ENCODE data around the gene ARRB1. TPM values are rescaled to one million over a fixed set of nuclear protein-coding genes. Genes with fewer than 3 reads are reported as not detected.

ARRB1 gene
- polyA plus RNA-seq, 1 of the 3 experiments (the other 2 are of a cell fraction), result 7.0 TPM

GRCh38 chr11:75394085-75394840 is 42.8 kb upstream of the ARRB1 start:
- no peaks in the 10 kb centered on the region for H3K4me1 ChIP-seq (ENCODE audit: control insufficient read depth in 1 of 2, insufficient read depth in 2 of 2, low read depth in 1 of 2, low read length in 1 of 2)
- no peak for TF ChIP-seq EZH2phosphoT487 (IDR thresholded peaks at IDR 0.05; ENCODE audit: borderline replicate concordance, low read depth)
- TF ChIP-seq MXI1 (IDR thresholded peaks at IDR 0.05; ENCODE audit: low read depth, low read length), result no peak
- TF ChIP-seq USF1 (IDR thresholded peaks at IDR 0.05; ENCODE audit: borderline replicate concordance, low read depth), result no peak
- TF ChIP-seq GATA2 (CRISPR knock-in tag; IDR thresholded peaks at IDR 0.05), result no peak
- TF ChIP-seq FOXM1 (IDR thresholded peaks at IDR 0.05; ENCODE audit: low read depth), result no peak
- no peak for TF ChIP-seq IRF3 (IDR thresholded peaks at IDR 0.05; ENCODE audit: low read depth, low read length)
- no peak for TF ChIP-seq RXRA (IDR thresholded peaks at IDR 0.05; ENCODE audit: borderline replicate concordance, low read depth)
- TF ChIP-seq YY1 (IDR thresholded peaks at IDR 0.05; ENCODE audit: low read depth), result no peak
- TF ChIP-seq NFIC (IDR thresholded peaks at IDR 0.05; ENCODE audit: borderline replicate concordance), result no peak
- TF ChIP-seq CHD2 (IDR thresholded peaks at IDR 0.05; ENCODE audit: low read length, partially characterized antibody), result no peak
- TF ChIP-seq ZBTB33 (IDR thresholded peaks at IDR 0.05; ENCODE audit: borderline replicate concordance, low read depth), result no peak
- no peak for TF ChIP-seq RCOR1 (IDR thresholded peaks at IDR 0.05; ENCODE audit: low read length)
- no peak for TF ChIP-seq POLR2AphosphoS5 (IDR thresholded peaks at IDR 0.05; ENCODE audit: low read depth, low read length)
- TF ChIP-seq MAX (IDR thresholded peaks at IDR 0.05; ENCODE audit: low read depth), result no peak
- TF ChIP-seq TEAD4 (IDR thresholded peaks at IDR 0.05; ENCODE audit: borderline replicate concordance, insufficient read depth), result no peak
- no peak for TF ChIP-seq SIN3A (IDR thresholded peaks at IDR 0.05; ENCODE audit: borderline replicate concordance, low read depth, low read length)
- TF ChIP-seq, protein P1, sequence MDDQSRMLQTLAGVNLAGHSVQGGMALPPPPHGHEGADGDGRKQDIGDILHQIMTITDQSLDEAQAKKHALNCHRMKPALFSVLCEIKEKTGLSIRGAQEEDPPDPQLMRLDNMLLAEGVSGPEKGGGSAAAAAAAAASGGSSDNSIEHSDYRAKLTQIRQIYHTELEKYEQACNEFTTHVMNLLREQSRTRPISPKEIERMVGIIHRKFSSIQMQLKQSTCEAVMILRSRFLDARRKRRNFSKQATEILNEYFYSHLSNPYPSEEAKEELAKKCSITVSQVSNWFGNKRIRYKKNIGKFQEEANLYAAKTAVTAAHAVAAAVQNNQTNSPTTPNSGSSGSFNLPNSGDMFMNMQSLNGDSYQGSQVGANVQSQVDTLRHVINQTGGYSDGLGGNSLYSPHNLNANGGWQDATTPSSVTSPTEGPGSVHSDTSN (IDR thresholded peaks at IDR 0.05), result no peak
- TF ChIP-seq MEF2A (IDR thresholded peaks at IDR 0.05; ENCODE audit: borderline replicate concordance, low read depth), result no peak
- no peak for TF ChIP-seq EP300 (IDR thresholded peaks at IDR 0.05; ENCODE audit: borderline replicate concordance in 1 of 2, low read depth in 1 of 2, low read length in 1 of 2)
- DNase-seq, result no peak
- no peaks in the 10 kb centered on the region for H3F3A ChIP-seq (replicated peaks; ENCODE audit: insufficient read depth)
- no peaks in the 10 kb centered on the region for H3K36me3 ChIP-seq (replicated peaks in 1 of 2; ENCODE audit: control insufficient read depth in 1 of 2, insufficient read depth in 2 of 2, low read length in 1 of 2)
- H3K27ac ChIP-seq (ENCODE audit: low read depth in 2 of 2, low read length in 1 of 2), result no peak overlapping the region
- H3K9me2 ChIP-seq, result no peaks in the 10 kb centered on the region
- H3K4me2 ChIP-seq, result no peak overlapping the region
- H3K9me3 ChIP-seq, result no peaks in the 10 kb centered on the region
- WGBS (ENCODE audit: low lambda C conversion rate), result 60% methylated on average over 8 of the region's 8 CpGs
- no peak overlapping the region for H3K4me3 ChIP-seq (ENCODE audit: low read depth in 2 of 2, low read length in 1 of 2)
- CTCF ChIA-PET, result interaction anchor here (1.0 to 1.6 kb wide), 3 partner anchors 9 to 137 kb away, joined by 3 read pairs; no protein-coding TSS in a partner anchor
- H3K9ac ChIP-seq, result no peak overlapping the region
- no peaks in the 10 kb centered on the region for H4K20me1 ChIP-seq (ENCODE audit: insufficient read depth)
- no peak overlapping the region for H2AFZ ChIP-seq (ENCODE audit: low read depth)
- POLR2A ChIA-PET, result no interaction called here
- H3K79me2 ChIP-seq (ENCODE audit: insufficient read depth), result no peaks in the 10 kb centered on the region
- no peaks in the 10 kb centered on the region for H3K27me3 ChIP-seq (ENCODE audit: insufficient read depth)

Measured in SK-N-SH (cell line).